Erythroblast (primary cell): Measurements from ENCODE around the gene PKP4.

Source experiments
- GATA1 ChIP-seq: IDR thresholded peaks from 2 replicates; pipeline ENCODE4 v1.6.1; 2011; ENCODE audit warnings: low read depth, mild to moderate bottlenecking, control low read depth, low read length, moderate library complexity
- POLR2A ChIP-seq: IDR thresholded peaks from 2 replicates; pipeline ENCODE4 v1.6.1; 2011; ENCODE audit warnings: mild to moderate bottlenecking, low read length

GRCh38 chr2:158634627-158635026 is 177.9 kb downstream of the PKP4 start:
- no peak for TF ChIP-seq POLR2A
- TF ChIP-seq GATA1: no peak
